AG10803 (cell line): ENCODE data around the gene UNC5C.

ENCODE experiments used
- DNase-seq: peaks from one replicate; pipeline ENCODE4 v3.0.0; 2010; ENCODE audit warnings: low read depth
- H3K4me3 ChIP-seq: 2 replicates; pipeline ENCODE4 v1.5.1; 2011; ENCODE audit warnings: mild to moderate bottlenecking, low read length, control low read depth
- CTCF ChIP-seq: conservative IDR thresholded peaks from 2 replicates; pipeline ENCODE4 v1.5.1; 2011; ENCODE audit warnings: mild to moderate bottlenecking, low read length, control low read depth, inconsistent platforms

The UNC5C gene

DNA sequence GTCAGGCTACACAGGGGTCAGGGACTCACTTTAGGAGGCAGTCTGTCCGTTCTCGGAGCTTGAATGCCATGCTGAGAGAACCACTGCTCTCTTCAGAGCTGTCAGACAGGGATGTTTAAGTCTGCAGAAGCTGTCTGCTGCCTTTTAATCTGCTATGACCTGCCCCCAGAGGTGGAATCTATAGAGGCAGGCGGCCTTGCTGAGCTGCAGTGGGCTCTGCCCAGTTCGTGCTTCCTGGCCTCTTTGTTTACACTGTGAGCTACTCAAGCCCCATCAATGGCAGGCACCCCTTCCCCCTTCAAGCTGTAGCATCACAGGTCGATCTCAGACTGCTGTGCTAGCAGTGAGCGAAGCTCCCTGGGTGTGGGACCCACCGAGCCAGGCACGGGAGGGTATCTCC is 31.5 kb upstream of the UNC5C start:
- TF ChIP-seq CTCF: no peak
- no peak overlapping the region for H3K4me3 ChIP-seq
- DNase-seq: no peak

GRCh38 chr4:95572304-95572991 is 23.7 kb upstream of the UNC5C start:
- no peak overlapping the region for H3K4me3 ChIP-seq
- TF ChIP-seq CTCF: no peak
- DNase-seq: no peak

DNA sequence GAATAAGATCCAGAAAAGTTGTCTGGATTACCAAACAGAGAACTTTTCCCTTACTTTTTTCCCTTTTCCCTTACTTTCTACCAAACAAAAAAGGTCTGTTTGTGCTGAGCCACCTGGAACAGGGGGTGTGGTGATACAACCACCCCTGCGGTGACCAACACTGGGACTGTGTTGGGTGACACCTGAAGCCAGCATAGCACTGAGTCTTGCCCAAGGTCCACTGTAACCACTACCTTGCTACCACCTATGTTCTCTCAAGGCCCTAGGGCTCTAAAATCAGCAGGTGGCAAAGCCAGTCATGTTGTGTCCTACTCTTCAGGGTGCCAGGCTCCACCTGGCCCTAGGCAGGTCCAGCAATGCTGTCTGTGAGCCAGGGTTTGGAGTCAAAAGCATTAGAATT is 22.8 kb upstream of the UNC5C start:
- no peak for DNase-seq
- H3K4me3 ChIP-seq: no peak overlapping the region
- TF ChIP-seq CTCF: no peak

DNA sequence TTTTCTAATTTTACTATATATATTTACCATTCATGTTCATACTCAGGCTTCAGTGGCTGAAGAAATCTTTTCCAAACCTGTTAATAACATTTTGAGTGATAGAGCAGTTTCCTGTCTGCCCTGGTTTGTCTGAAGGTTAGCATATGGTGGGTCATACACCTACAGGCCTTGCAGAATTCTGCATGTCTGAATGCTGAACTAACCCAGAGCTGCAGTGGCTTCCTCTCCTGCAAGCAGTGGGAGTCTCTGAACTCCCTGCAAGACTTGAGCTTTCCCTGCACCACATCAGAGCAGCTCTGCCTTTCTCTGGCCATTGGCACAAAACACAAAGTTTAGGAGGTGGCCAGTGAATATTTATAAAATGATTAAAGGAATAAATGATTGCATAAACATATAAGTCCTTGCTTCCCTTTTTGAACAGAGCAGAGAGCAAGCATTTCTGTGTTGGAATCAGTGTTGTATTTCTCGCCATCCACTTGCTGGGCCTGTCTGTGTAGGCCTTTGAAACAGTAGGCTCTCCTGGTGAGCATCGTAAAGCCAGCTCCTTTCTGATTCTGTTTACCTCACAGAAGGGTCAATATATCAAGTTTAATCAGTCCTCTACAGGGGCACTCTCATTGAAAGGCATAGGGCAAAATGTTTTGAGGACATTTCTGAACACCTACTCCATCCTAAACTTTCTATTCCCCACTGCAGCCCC is 15.0 kb upstream of the UNC5C start:
- H3K4me3 ChIP-seq: no peak overlapping the region
- no peak for DNase-seq
- no peak for TF ChIP-seq CTCF

DNA sequence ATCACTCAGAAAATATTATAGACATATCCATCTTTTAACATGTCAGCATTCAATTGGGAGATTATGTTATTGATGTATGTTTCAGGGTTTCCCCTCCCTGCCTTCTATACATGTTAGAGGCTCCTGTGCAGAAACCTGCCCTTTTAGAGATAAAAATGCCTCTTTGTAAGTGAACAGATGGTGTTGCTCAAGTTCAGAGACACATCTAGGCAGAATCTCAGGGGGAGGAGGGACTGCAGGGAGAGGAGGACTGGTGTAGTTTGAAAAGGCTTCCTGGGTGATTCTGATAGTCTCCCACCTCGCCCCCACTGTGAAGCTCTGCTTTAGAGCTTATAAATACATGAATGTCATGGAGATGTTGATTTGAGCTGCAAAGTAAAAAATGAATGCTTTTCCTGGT is 12.0 kb upstream of the UNC5C start:
- TF ChIP-seq CTCF: no peak
- no peak for DNase-seq
- H3K4me3 ChIP-seq: no peak overlapping the region

DNA sequence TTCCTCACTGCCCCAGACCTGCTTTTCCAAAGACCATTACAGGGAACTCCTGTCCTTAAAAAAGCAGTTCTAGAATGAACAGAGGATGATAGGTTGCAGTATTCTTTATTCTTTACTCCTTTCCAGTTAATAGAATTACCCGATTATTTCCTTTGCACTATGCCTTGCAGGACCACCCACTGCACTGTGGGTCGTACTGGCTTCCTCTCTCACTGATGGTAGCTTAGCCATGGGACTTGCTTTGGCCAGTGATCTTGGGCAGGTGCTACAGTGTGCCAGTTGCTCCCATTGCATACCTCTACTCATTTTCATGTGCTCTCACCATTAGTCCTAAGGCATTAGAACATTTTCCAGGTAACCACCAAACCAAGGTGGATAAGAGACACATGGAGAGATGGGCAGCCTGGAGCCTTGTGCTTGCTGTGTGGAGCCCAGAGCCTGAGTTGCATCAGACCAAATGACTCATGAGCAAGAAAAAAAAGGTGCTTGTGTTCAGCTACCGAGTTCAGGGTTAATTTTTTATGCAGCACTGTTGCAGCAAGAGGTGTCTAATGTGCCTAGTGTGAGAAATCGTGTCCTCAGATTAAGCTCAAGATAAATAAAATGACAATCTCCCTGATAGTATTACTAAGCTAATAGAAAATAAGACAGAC is 7.6 kb upstream of the UNC5C start:
- TF ChIP-seq CTCF: no peak
- H3K4me3 ChIP-seq: no peak overlapping the region
- DNase-seq: no peak

- DNase-seq: no peak
- no peak overlapping the region for H3K4me3 ChIP-seq
- TF ChIP-seq CTCF: no peak
Observed at GRCh38 chr4:95552942-95553550, 4.3 kb upstream of the UNC5C start.
